A673 (cell line): ENCODE results near the gene TMSB4X. TPM values are rescaled to one million over a fixed set of nuclear protein-coding genes. Genes with fewer than 3 reads are reported as not detected.

Experiments used
- BruUV-seq: library from RNA; stranded (reverse); fragments of 400-500 nt; replicated peaks from 2 replicates; lab custom pipeline; 2021; lab: Mats Ljungman, UMichigan
- CTCF ChIA-PET: fragments of 300-600 bp; sonication (Branson Sonifier 250); formaldehyde crosslinking; loops from one replicate; lab custom pipeline; 2022; ENCODE audit warnings: antibody characterized with exemption; lab: Charles Lee
- POLR2A ChIA-PET: fragments of 300-600 bp; sonication (Branson Sonifier 250); formaldehyde crosslinking; loops from one replicate; lab custom pipeline; 2022; ENCODE audit warnings: antibody characterized with exemption; ENCODE audit not compliant: low non-redundant PET; lab: Charles Lee
- DNase-seq: peaks from one replicate; pipeline ENCODE4 v3.0.0-alpha.2; 2015; ENCODE audit warnings: low spot score
- H3K27ac ChIP-seq: fragments of 200-600 bp; sonication (generic); 2 replicates; pipeline ENCODE4 v1.5.1; 2016; ENCODE audit warnings: mixed run types, low read depth, mild to moderate bottlenecking, mixed read lengths, antibody characterized with exemption, low read length; ENCODE audit not compliant: poor library complexity, severe bottlenecking
- H3K27me3 ChIP-seq: fragments of 200-600 bp; sonication (generic); replicated peaks from 2 replicates; pipeline ENCODE4 v1.6.1; 2017; ENCODE audit warnings: mixed run types, low read depth, mild to moderate bottlenecking, mixed read lengths, antibody characterized with exemption, low read length; ENCODE audit not compliant: insufficient read depth, poor library complexity
- H3K36me3 ChIP-seq: fragments of 200-600 bp; sonication (generic); 2 replicates; pipeline ENCODE4 v1.6.1; 2016; ENCODE audit warnings: mixed run types, mild to moderate bottlenecking, mixed read lengths, antibody characterized with exemption, low read length; ENCODE audit not compliant: insufficient read depth, poor library complexity, severe bottlenecking
- H3K4me1 ChIP-seq: fragments of 200-600 bp; sonication (generic); 2 replicates; pipeline ENCODE4 v1.6.1; 2017; ENCODE audit warnings: mixed run types, mild to moderate bottlenecking, mixed read lengths, antibody characterized with exemption, low read length; ENCODE audit not compliant: insufficient read depth, poor library complexity, severe bottlenecking
- H3K4me3 ChIP-seq: fragments of 200-600 bp; sonication (generic); 2 replicates; pipeline ENCODE4 v1.5.1; 2016; ENCODE audit warnings: low read depth, mixed run types, mild to moderate bottlenecking, mixed read lengths, low read length; ENCODE audit not compliant: poor library complexity, severe bottlenecking
- H3K9me3 ChIP-seq: fragments of 200-600 bp; sonication (generic); 2 replicates; pipeline ENCODE4 v1.6.1; 2016; ENCODE audit warnings: mixed run types, low read depth, mild to moderate bottlenecking, mixed read lengths, antibody characterized with exemption, low read length; ENCODE audit not compliant: poor library complexity, severe bottlenecking
- EZH2 ChIP-seq: fragments of 200-600 bp; sonication (generic); IDR thresholded peaks from 2 replicates; pipeline ENCODE4 v1.6.1; 2017; ENCODE audit warnings: borderline replicate concordance, low read depth, mild to moderate bottlenecking, mixed read lengths, antibody characterized with exemption, low read length; ENCODE audit not compliant: poor library complexity, severe bottlenecking
- intact Hi-C: fragments of 100-400 bp; cut with micrococcal nuclease; formaldehyde crosslinking; loops from one replicate; pipeline ENCODE4 v1.10.0; 2022; ENCODE audit not compliant: unreplicated experiment
- total RNA-seq: library from RNA; stranded (reverse); gene quantifications from 2 replicates; pipeline ENCODE4 v1.2.3, GENCODE V29; 2021
- TF ChIP-seq, protein P1 (sequence below): fragments of 300-800, 200-600 bp; sonication (generic); conservative IDR thresholded peaks from 2 replicates; pipeline ENCODE4 v1.5.1; 2017; ENCODE audit warnings: low read depth, mild to moderate bottlenecking, antibody characterized with exemption, low read length, moderate library complexity, mixed read lengths

Gene TMSB4X
- total RNA-seq, 1 experiment from 2014 or later = 1,093 TPM

DNA sequence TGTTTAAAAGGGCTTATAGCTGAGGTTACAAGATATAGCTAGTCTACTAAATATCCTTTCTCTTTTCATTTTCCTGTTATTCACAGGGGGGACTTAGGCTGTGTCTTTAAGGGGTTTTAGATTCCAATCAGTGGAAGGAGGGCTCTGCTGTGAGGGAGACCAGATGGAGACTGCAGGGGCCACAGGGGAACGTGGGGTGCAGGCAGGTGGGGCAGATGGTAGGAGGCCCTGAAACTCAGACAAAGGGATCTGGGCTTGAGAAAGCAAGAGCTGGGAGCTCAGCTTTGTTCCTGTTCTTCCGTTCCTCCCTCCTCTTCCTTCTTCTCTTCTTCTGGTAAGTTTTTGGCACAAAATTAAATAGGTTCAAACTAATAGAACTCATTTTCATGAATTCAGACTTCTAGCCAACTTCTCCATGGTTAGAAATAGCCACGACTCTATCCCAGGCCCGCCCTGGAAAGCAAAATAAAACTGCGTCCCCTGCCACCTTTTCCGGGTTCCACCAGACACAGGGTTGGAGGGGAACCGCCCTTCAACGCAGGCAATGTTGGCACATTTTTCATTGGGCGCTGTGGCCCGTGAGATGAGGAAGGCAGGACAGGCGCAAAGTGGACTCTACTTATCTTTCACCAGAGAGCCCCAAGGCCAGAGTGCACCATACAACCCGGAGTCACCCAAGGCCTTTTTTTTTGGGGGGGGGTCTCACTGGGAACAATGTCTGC is 3.5 kb upstream of the TMSB4X start:
- no TSS peak for BruUV-seq
- intact Hi-C loops = loop anchor here (2.0 to 10.0 kb wide), 3 partner anchors 253 to 673 kb away; no protein-coding TSS in a partner anchor
- POLR2A ChIA-PET = interaction anchor here (0.6 kb wide), 1 partner anchor 923 kb away, joined by 4 read pairs; no protein-coding TSS in a partner anchor
- Histone ChIP-seq H3K36me3 (no peaks in the 10 kb centered on the region), H3K4me1 (peaks cover 6% of the 10 kb centered on the region), H3K27ac (no peak overlapping the region), H3K27me3 (no peaks in the 10 kb centered on the region), H3K9me3 (no peaks in the 10 kb centered on the region), H3K4me3 (no peak overlapping the region)
- no peak for DNase-seq
- CTCF ChIA-PET = no interaction called here
- no peak for TF ChIP-seq EZH2
- TF ChIP-seq, protein P1, sequence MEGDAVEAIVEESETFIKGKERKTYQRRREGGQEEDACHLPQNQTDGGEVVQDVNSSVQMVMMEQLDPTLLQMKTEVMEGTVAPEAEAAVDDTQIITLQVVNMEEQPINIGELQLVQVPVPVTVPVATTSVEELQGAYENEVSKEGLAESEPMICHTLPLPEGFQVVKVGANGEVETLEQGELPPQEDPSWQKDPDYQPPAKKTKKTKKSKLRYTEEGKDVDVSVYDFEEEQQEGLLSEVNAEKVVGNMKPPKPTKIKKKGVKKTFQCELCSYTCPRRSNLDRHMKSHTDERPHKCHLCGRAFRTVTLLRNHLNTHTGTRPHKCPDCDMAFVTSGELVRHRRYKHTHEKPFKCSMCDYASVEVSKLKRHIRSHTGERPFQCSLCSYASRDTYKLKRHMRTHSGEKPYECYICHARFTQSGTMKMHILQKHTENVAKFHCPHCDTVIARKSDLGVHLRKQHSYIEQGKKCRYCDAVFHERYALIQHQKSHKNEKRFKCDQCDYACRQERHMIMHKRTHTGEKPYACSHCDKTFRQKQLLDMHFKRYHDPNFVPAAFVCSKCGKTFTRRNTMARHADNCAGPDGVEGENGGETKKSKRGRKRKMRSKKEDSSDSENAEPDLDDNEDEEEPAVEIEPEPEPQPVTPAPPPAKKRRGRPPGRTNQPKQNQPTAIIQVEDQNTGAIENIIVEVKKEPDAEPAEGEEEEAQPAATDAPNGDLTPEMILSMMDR = no peak

DNA sequence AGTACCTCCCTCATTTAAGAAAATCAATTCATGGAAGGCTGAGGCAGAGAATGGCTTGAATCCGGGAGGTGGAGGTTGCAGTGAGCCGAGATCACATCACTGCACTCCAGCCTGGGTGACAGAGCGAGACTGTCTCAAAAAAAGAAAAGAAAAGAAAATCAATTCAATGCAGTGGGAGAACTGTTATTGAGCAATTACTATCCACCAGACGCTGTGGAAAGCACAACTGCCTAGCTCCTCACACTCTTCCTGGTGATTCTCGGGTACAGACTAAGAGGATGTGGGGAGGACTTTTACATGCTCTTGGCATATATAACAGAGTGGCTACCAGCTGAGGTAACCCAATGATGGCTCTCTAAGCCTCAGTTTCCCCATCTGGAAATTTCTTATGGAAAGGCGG is 2.7 kb upstream of the TMSB4X start:
- intact Hi-C loops = loop anchor here (10.0 kb wide), 2 partner anchors 253 to 673 kb away; no protein-coding TSS in a partner anchor
- Histone ChIP-seq H3K9me3 (no peaks in the 10 kb centered on the region), H3K4me1 (peaks cover 6% of the 10 kb centered on the region), H3K4me3 (no peak overlapping the region), H3K27ac (no peak overlapping the region), H3K36me3 (peaks cover 3% of the 10 kb centered on the region), H3K27me3 (no peaks in the 10 kb centered on the region)
- ChIA-PET POLR2A (interaction anchor here (0.6 kb wide), 1 partner anchor 923 kb away, joined by 4 read pairs; no protein-coding TSS in a partner anchor), CTCF (no interaction called here)
- TF ChIP-seq, protein P1 = no peak
- TF ChIP-seq EZH2 = no peak
- no peak for DNase-seq
- BruUV-seq = no TSS peak

DNA sequence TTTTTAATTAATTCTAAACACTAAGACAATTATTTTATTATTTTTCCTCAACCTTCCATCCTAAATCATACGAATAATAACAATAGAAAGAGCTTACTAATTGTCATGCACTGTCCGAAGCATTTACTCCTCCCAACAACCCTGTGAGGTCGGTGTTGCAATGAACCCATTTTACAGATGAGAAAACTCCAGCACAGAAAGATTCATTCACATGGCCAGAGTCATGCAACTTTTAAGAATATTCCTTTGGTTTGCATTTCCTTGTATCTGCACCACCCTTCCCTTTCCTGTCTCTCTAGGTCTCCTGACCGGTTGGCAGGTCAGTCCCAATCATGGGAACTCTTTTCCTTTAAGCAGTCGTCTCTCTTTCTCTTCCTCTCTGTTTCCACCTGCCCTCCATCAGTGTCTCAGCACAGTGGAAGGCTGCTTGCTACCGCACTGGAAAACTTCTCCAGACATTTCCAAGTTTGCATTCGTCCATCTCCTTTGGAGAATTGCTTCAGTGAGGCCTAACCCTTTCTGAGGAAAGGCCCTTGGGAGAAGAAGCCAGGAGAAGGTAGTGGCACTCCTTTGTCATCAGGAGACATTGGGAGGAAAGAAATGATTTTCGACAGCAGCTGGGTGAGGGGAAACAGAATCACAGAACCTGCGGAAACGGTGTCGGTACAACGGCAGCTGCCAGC is 1.9 kb upstream of the TMSB4X start:
- TF ChIP-seq, protein P1 = no peak
- no peak for TF ChIP-seq EZH2
- no peak for DNase-seq
- no peak overlapping the region for H3K27ac ChIP-seq
- H3K4me1 ChIP-seq = peaks cover 6% of the 10 kb centered on the region
- ChIA-PET CTCF (interaction anchor here (1.1 kb wide), 1 partner anchor 26 kb away, joined by 3 read pairs; no protein-coding TSS in a partner anchor), POLR2A (no interaction called here)
- no peak overlapping the region for H3K4me3 ChIP-seq
- no peaks in the 10 kb centered on the region for H3K9me3 ChIP-seq
- H3K36me3 ChIP-seq = peaks cover 6% of the 10 kb centered on the region
- H3K27me3 ChIP-seq = no peaks in the 10 kb centered on the region
- intact Hi-C loops = loop anchor here (10.0 kb wide), 2 partner anchors 252 to 672 kb away; no protein-coding TSS in a partner anchor
- BruUV-seq = no TSS peak
